ENCODE results near the gene SPRYD3.
A peak's percentile ranks its signal among the peaks of the same experiment; 100 is the strongest.

DNA sequence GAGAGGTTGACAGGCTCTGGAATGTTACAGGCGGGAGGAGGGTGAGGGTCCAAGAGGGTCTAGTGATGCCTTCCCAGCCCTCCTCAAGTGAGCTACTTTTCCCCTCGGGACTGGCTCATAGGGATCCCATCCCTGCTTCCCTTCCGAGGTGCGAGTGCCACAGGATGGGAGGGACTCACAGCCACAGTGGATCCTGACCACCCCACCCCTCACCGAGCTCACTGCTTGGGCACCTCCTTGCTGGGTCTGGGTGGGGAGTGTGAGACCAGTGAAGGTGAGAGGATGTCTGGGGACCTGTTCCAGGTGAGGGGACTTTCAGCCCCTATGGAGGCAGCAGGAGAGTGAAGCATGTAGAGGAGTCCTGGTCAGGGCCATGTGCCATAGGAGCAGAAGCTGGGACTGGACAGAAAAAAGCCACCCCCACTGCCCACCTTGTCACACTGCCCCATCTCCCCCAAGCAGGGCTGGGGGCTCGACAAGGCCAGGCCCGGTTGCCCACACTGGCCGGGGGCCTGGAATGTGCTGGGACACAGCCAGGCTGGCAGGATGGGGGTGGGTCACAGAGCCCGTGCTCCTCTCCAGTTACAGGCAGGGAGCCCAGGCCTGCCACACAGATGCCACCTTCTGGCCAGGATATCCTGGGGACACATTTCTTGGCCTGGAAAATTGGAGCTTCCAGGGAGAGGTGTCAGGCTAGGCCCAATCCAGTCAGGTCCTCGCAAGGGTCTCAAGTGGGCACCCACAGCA is 31.0 kb downstream of the SPRYD3 start:
- TF ChIP-seq, protein P1, sequence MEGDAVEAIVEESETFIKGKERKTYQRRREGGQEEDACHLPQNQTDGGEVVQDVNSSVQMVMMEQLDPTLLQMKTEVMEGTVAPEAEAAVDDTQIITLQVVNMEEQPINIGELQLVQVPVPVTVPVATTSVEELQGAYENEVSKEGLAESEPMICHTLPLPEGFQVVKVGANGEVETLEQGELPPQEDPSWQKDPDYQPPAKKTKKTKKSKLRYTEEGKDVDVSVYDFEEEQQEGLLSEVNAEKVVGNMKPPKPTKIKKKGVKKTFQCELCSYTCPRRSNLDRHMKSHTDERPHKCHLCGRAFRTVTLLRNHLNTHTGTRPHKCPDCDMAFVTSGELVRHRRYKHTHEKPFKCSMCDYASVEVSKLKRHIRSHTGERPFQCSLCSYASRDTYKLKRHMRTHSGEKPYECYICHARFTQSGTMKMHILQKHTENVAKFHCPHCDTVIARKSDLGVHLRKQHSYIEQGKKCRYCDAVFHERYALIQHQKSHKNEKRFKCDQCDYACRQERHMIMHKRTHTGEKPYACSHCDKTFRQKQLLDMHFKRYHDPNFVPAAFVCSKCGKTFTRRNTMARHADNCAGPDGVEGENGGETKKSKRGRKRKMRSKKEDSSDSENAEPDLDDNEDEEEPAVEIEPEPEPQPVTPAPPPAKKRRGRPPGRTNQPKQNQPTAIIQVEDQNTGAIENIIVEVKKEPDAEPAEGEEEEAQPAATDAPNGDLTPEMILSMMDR (IDR thresholded peaks at IDR 0.05): peak in 3 of 6 experiments; percentile 24 to 39 (median 30)
- TF ChIP-seq POLR2AphosphoS5 (IDR thresholded peaks at IDR 0.05): peak in 1 of 2 donors; percentile 32

Measured in upper lobe of left lung (tissue), 4 donors.